Keratinocyte (primary cell): Measurements from ENCODE around the gene CCDC171. TPM values are rescaled to one million over a fixed set of nuclear protein-coding genes. Genes with fewer than 3 reads are reported as not detected.

Experiments
- DNase-seq: peaks from one replicate; pipeline ENCODE4 v3.0.0-alpha.2; 2011; ENCODE audit warnings: low read depth, missing footprints, low spot score
- FAIRE-seq: peaks from 2 replicates; lab custom pipeline; 2011; peaks lifted over from hg19 to GRCh38; lab: Jason Lieb, UNC
- H2AFZ ChIP-seq: 2 replicates; pipeline ENCODE4 v1.6.0; 2012; ENCODE audit warnings: low read length, control low read depth, inconsistent platforms; ENCODE audit not compliant: control insufficient read depth
- H3K27ac ChIP-seq: 2 replicates; pipeline ENCODE4 v1.5.1; 2011; ENCODE audit warnings: low read length; ENCODE audit not compliant: control insufficient read depth, insufficient read depth
- H3K27me3 ChIP-seq: 3 replicates; pipeline ENCODE4 v1.6.0; 2011; ENCODE audit warnings: low read length; ENCODE audit not compliant: control insufficient read depth, insufficient read depth; ENCODE audit errors: extremely low read depth
- H3K36me3 ChIP-seq, 2 experiments: 2 replicates in 1 of 2; 3 replicates in 1 of 2; pipeline ENCODE4 v1.5.1; 2011; ENCODE audit warnings: low read length in 2 of 2, mild to moderate bottlenecking in 1 of 2; ENCODE audit not compliant: control insufficient read depth in 2 of 2, insufficient read depth in 2 of 2; ENCODE audit errors: extremely low read depth in 1 of 2
- H3K4me1 ChIP-seq: 3 replicates; pipeline ENCODE4 v1.5.1; 2011; ENCODE audit warnings: low read length; ENCODE audit not compliant: control insufficient read depth, insufficient read depth; ENCODE audit errors: extremely low read depth
- H3K4me2 ChIP-seq: 3 replicates; pipeline ENCODE4 v1.6.0; 2011; ENCODE audit warnings: low read depth, low read length; ENCODE audit not compliant: control insufficient read depth, insufficient read depth; ENCODE audit errors: extremely low read depth
- H3K4me3 ChIP-seq, 3 experiments: fragments of 200-600 bp in 1 of 3; sonication (generic) in 1 of 3; 2 replicates in 2 of 3; 3 replicates in 1 of 3; pipeline ENCODE4 v1.5.1; 2011 to 2016; ENCODE audit warnings: low read length in 3 of 3, mild to moderate bottlenecking in 3 of 3, control low read depth in 2 of 3, inconsistent platforms in 1 of 3, low read depth in 1 of 3, mixed read lengths in 1 of 3, mixed run types in 1 of 3, moderate library complexity in 1 of 3; ENCODE audit not compliant: control insufficient read depth in 2 of 3, insufficient read depth in 2 of 3; ENCODE audit errors: extremely low read depth in 1 of 3
- H3K79me2 ChIP-seq: 2 replicates; pipeline ENCODE4 v1.6.0; 2012; ENCODE audit warnings: low read length; ENCODE audit not compliant: control insufficient read depth, insufficient read depth
- H3K9ac ChIP-seq: 3 replicates; pipeline ENCODE4 v1.6.0; 2011; ENCODE audit warnings: low read length; ENCODE audit not compliant: control insufficient read depth, insufficient read depth; ENCODE audit errors: extremely low read depth
- H3K9me1 ChIP-seq: 3 replicates; pipeline ENCODE4 v1.6.0; 2011; ENCODE audit warnings: low read length; ENCODE audit not compliant: control insufficient read depth, insufficient read depth; ENCODE audit errors: extremely low read depth
- H3K9me3 ChIP-seq: 2 replicates; pipeline ENCODE4 v1.5.1; 2012; ENCODE audit warnings: low read depth, low read length; ENCODE audit not compliant: control insufficient read depth
- H4K20me1 ChIP-seq: 3 replicates; pipeline ENCODE4 v1.6.0; 2011; ENCODE audit warnings: low read length; ENCODE audit not compliant: control insufficient read depth, insufficient read depth; ENCODE audit errors: extremely low read depth
- CTCF ChIP-seq, 3 experiments: IDR thresholded peaks in 1 of 3; conservative IDR thresholded peaks in 1 of 3; optimal IDR thresholded peaks in 1 of 3; 2 replicates in 2 of 3; 3 replicates in 1 of 3; pipeline versions ENCODE3 to v1.5.1; 2011; ENCODE audit warnings: low read length in 3 of 3, mild to moderate bottlenecking in 3 of 3, moderate library complexity in 2 of 3, control low read depth in 1 of 3, inconsistent platforms in 1 of 3; ENCODE audit not compliant: insufficient read depth in 2 of 3; ENCODE audit errors: extremely low read depth in 1 of 3
- EZH2 ChIP-seq: IDR thresholded peaks from one replicate; pipeline ENCODE4 v1.6.1; 2012; ENCODE audit warnings: inconsistent platforms, mild to moderate bottlenecking, low read length, moderate library complexity
- dilution Hi-C: fragments of 300-500 bp; cut with MboI; formaldehyde crosslinking; loops from one replicate; pipeline ENCODE4 v1.7.0; 2020; ENCODE audit warnings: low sequenced_read_pairs; ENCODE audit not compliant: extremely low pct_ligation_motif_present
- polyA plus RNA-seq, 5 experiments: library from polyadenylated mRNA; depleted of rRNA in 3 of 5; stranded (reverse) in 3 of 5; stranded (forward) in 1 of 5; unstranded in 1 of 5; fragments of >200 nt; gene quantifications; 1 replicate in 1 of 5; 2 replicates in 3 of 5; 3 replicates in 1 of 5; pipeline versions ENCODE4 v1.2.1 to v1.2.3, GENCODE V29; 2011 to 2012; ENCODE audit warnings: missing spikeins in 2 of 5, low read depth in 1 of 5, low replicate concordance in 1 of 5

The CCDC171 gene
- polyA plus RNA-seq, 1 donor (not counting 4 experiments of a cell fraction or from before 2014, with no cell fraction given), result 0.46 TPM

DNA sequence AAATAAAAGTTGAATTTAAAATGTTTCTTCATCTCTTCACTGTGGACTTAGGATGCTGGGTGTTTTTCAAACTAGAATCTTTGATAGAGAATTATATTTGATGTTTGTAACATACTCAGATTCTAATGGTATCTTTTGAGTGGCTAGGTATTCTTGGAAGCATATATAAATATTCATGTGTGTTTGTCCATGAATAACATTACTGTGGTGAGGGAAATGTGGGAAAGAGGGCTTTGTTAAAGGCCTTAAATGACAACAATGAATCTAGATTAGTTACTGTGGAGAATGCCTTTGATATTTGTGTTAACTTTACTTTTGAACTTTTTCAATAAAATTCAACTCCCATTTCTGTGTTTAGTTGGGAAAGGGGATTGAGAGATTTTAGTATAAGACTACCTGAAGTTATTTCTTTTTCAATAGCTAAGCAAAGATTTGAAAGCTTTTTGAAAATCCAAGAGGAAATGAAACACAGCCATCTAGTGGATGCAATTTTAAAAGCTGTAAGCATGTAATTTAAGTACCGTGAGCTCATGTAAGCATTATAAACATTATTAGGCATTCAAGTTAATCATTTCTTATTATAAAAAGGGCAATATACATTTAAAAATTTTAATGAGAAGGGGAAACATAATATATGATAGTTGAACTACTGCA lies 69.6 kb downstream of the CCDC171 start:
- FAIRE-seq (no peak), DNase-seq (no peak)
- TF ChIP-seq EZH2 (no peak), CTCF (optimal IDR thresholded peaks at IDR 0.05 in 1 of 3, IDR thresholded peaks at IDR 0.05 in 1 of 3, conservative IDR thresholded peaks at IDR 0.05 in 1 of 3; ENCODE audit: extremely low read depth in 1 of 3, insufficient read depth in 2 of 3, low read length in 3 of 3) (peak in 1 of 3 experiments; percentile 14)
- Histone ChIP-seq H4K20me1 (no peaks in the 10 kb centered on the region), H3K9ac (no peak overlapping the region), H3K4me3 (no peak overlapping the region), H3K79me2 (no peaks in the 10 kb centered on the region), H3K36me3 (no peaks in the 10 kb centered on the region), H3K9me3 (no peaks in the 10 kb centered on the region), H2AFZ (no peak overlapping the region), H3K27me3 (no peaks in the 10 kb centered on the region), H3K4me1 (no peaks in the 10 kb centered on the region), H3K27ac (no peak overlapping the region), H3K9me1 (no peaks in the 10 kb centered on the region), H3K4me2 (no peak overlapping the region)
- dilution Hi-C loops, result no loop called here

- no peaks in the 10 kb centered on the region for H4K20me1 ChIP-seq
- H3K4me2 ChIP-seq, result no peak overlapping the region
- no peak overlapping the region for H3K27ac ChIP-seq
- no peaks in the 10 kb centered on the region for H3K4me1 ChIP-seq
- TF ChIP-seq CTCF (optimal IDR thresholded peaks at IDR 0.05 in 1 of 3, IDR thresholded peaks at IDR 0.05 in 1 of 3, conservative IDR thresholded peaks at IDR 0.05 in 1 of 3; ENCODE audit: extremely low read depth in 1 of 3, insufficient read depth in 2 of 3, low read length in 3 of 3), result no peak
- no peaks in the 10 kb centered on the region for H3K36me3 ChIP-seq
- no peaks in the 10 kb centered on the region for H3K79me2 ChIP-seq
- H3K4me3 ChIP-seq, result no peak overlapping the region
- H3K9me3 ChIP-seq, result no peaks in the 10 kb centered on the region
- H2AFZ ChIP-seq, result no peak overlapping the region
- H3K9ac ChIP-seq, result no peak overlapping the region
- FAIRE-seq (no peak), DNase-seq (no peak)
- H3K27me3 ChIP-seq, result no peaks in the 10 kb centered on the region
- H3K9me1 ChIP-seq, result no peaks in the 10 kb centered on the region
- dilution Hi-C loops, result no loop called here
These were observed 82.9 kb downstream of the CCDC171 start for GRCh38 chr9:15635752-15636151.
